NOMO-1 (cell line): ENCODE data around the gene NPAS3.

Experiments
- DNase-seq, 2 experiments: peaks; one replicate each; lab custom pipeline; 2025; ENCODE audit not compliant: unreplicated experiment in 2 of 2; lab: John Stamatoyannopoulos, UW

NPAS3 gene

DNA sequence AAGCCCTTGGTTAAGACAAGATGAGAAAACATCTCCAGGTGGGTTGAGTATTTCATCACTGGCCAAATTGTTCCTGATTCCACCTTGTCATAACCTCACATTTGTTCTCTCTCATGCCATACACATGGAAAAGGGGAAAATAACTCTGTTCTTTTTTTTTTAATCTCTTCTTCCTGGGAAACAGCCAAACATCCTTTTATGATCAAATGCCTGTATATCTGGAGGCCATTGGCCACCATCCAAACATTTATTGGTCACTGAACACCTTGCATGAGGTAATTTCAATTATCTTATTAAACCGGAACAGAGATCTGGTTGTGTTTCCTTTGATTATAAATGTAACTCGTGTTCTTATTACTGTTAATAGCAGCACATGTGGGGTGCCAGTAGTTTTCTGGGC lies 469.6 kb downstream of the NPAS3 start:
- no peak for DNase-seq

- DNase-seq, result no peak
These were observed 473.8 kb downstream of the NPAS3 start for GRCh38 chr14:33412450-33412849.

DNA sequence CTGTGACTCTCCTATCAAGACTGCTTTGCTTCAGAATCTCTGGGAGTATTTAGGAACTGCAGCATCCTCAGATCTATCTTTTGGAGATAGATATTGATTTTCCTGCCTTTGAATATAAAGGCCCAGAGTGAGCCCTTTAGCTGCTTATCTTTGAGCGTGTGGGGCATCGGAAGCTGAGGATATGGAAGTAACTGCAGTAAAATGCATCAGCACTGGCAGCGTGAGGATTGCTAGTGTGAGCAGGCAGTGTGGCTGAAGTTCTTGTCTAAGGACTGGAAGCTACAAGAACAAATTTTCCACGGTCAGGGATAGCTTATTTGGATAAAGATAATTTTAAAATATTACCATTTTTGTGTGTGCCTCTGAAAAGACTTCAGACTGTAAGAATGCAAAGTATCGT lies 474.7 kb downstream of the NPAS3 start:
- DNase-seq, result no peak

GRCh38 chr14:33414041-33414440 lies 475.4 kb downstream of the NPAS3 start:
- peak; percentile 59 to 77 for DNase-seq

DNA sequence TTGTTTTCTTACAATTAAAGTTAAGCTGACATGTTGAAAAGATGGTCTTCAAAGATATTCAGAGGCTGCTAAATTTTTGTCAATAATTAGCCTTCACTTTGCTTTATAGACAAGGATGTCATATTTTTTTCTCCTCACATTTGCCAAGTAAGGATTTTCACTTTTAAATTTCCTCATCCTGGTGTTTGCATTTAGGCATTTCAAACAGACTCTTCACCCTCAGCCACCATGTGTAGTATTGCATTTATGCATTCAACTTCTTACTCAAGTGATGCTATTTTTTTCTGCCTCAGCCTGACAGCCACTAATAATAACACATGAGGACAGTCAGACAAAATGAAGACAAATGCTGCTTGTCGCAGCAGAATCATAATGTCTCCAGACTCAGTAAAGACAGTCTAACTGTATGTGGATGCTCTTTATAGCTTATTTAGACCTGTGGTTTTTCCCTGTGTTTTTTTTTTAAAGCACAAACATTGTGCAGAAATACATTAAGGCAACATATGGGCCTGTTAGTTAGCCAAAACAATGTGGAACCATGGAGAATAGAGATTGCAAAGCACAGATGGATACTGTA lies 481.5 kb downstream of the NPAS3 start:
- no peak for DNase-seq

- DNase-seq, result no peak
These were observed 491.8 kb downstream of the NPAS3 start for GRCh38 chr14:33430414-33431035.

- peak in 1 of 2 experiments; percentile 20 for DNase-seq
These were observed 493.8 kb downstream of the NPAS3 start for GRCh38 chr14:33432407-33433023.

GRCh38 chr14:33433396-33433795 lies 494.7 kb downstream of the NPAS3 start:
- no peak for DNase-seq

GRCh38 chr14:33435911-33436689 lies 497.4 kb downstream of the NPAS3 start:
- peak; percentile 3 to 33 for DNase-seq

GRCh38 chr14:33441633-33442032 lies 503.0 kb downstream of the NPAS3 start:
- DNase-seq, result no peak

DNA sequence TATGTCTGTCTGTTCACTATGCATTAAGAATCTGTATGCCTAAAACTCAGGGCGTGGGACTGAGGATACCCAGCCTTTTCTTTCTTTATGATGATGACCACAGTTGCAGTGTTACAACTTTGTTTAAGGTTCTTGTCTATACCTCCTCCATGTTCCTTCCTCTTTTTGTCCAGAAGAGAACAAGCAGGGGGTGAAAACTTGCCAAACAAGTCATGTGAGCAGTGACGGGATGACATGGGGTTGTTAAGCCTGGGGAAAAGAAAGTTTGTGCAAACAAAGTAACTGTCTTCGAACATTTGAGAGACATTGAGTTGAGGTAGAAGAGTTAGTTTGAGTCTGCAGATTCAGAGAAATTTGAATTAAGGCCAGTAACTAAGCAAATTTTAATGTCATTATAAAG lies 505.5 kb downstream of the NPAS3 start:
- DNase-seq, result peak; percentile 5 to 35

DNA sequence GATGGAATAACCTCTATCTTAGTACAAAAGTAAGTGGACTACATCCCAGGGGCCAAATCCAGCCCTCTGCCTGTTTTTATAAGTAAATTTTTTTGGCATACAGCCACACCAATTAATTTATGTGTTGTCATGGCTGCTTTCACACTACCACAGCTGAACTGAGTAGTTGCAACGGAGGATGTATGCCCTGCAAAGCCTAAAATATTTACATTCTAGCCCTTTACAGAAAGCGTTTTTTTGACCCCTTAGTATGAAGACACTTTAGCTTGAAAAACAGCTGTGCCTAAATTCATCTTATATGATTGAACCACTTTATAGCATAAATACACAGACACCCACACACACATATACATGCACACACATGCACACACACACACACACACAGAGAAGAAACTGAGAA lies 510.6 kb downstream of the NPAS3 start:
- DNase-seq, result no peak

GRCh38 chr14:33449703-33450395 lies 511.2 kb downstream of the NPAS3 start:
- no peak for DNase-seq

- no peak for DNase-seq
These were observed 511.7 kb downstream of the NPAS3 start for GRCh38 chr14:33450416-33450815.

DNA sequence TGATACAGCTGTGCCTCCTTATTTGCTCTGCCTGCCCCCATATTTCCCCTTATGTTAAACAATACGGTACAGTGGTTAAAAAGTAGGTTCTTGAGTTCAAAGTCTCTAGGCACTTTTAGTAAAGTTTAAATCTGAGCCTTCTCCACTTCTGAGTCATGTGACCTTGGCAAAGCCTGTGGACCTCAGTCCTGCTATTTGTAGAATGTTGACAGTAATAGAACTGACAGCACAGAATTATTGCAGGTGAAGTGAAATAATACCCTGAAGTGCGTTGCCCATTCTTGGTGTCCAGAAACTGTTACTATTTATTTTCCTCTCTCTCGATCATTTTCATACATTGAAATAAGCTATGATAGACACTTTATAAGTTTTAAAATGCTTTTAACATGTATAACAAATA lies 512.5 kb downstream of the NPAS3 start:
- DNase-seq, result no peak

- DNase-seq, result no peak
These were observed 514.3 kb downstream of the NPAS3 start for GRCh38 chr14:33452995-33453394.

DNA sequence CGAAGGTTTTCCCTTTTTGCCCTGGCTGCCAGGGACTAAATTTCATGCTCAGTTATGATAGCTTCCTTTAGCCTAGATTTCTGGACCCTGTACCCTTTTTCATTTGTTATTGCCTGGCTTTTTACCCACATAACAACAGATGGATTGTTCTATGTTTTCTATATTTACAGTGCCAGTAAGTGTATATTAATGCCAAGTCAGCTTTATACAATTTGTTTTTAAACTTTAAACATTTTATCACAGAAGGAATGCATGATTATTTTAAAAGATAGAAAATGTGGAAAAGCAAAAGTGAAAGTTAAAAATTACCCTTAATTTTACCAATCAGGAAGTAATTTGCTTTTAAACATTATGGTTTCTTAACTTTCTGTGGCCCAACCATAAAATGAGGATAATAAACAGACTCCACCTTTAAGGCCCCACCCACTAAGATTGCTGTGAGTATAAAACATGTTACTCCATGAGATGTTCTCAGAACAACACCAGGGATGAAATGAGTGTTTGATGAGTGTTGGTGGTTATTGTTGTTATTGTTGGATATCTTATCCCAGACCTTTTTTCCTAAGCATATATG lies 515.4 kb downstream of the NPAS3 start:
- DNase-seq, result peak; percentile 4 to 33

- DNase-seq, result no peak
These were observed 516.0 kb downstream of the NPAS3 start for GRCh38 chr14:33454707-33455106.

GRCh38 chr14:33455654-33456345 lies 517.1 kb downstream of the NPAS3 start:
- DNase-seq, result no peak

DNA sequence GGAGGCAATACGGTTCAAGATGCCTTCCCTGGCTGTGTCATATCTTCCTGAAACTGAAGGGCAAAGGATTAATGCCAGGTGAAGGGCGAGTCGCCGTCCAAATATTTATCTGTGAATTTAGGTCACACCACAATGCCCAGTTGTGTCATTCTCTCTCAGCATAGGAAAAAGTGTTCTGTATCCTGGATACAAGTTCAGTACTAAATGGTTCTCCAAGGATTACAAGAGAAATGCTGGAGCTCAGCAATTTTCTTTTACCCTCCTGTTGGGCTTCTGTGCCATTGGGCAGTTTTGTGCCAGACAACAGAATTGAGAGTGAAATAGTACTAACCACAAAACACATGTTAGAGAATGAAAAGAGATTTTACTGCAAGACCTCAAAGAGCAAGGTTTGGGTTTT lies 518.3 kb downstream of the NPAS3 start:
- DNase-seq, result no peak
